Esophagus muscularis mucosa (tissue), 3 donors: Measurements from ENCODE around the gene CDH20.

Experiments used
- CTCF ChIP-seq, 3 experiments: fragments of 200-600 bp in 2 of 3; fragments of 450-650 bp in 1 of 3; sonication (generic) in 2 of 3; IDR thresholded peaks; one replicate each; pipeline ENCODE4 v1.5.1; 2017 to 2019; ENCODE audit warnings: antibody characterized with exemption in 3 of 3, mild to moderate bottlenecking in 2 of 3, moderate library complexity in 1 of 3
- POLR2AphosphoS5 ChIP-seq, 2 donors: sonication (generic); formaldehyde crosslinking; IDR thresholded peaks; one replicate each; pipeline ENCODE4 v1.6.1; 2017; ENCODE audit warnings: antibody characterized with exemption in 2 of 2

GRCh38 chr18:61542596-61542995 is 209.4 kb downstream of the CDH20 start:
- TF ChIP-seq POLR2AphosphoS5 (IDR thresholded peaks at IDR 0.05): no peak
- no peak for TF ChIP-seq CTCF (IDR thresholded peaks at IDR 0.05)
